ENCODE measurements around the gene TRAPPC3L. TPM values are rescaled to one million over a fixed set of nuclear protein-coding genes. Genes with fewer than 3 reads are reported as not detected.

TRAPPC3L gene
- total and polyA plus RNA-seq, 7 donors: 0.03 to 0.16 (median 0.06) TPM; not detected in 4

DNA sequence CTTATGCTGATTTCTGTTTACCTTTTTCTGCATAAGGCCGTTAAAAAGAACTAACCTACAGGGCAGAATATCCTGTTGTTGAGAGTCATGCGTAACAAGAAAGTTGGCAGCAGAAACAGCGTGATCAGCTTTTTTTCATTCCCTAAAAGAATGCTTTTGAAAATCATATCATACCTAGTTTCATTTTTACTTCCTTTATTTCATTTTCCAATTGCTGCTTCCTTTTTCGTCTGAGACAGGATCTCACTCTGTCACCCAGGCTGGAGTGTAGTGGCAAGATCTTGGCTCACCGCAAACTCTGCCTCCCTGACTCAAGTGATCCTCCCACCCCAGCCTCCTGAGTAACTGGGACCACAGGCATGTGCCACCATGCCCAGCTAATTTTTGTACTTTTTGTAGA, 80.2 kb downstream of the TRAPPC3L start:
- H3K27me3 ChIP-seq (ENCODE audit: insufficient read depth in 3 of 3, low read length in 2 of 3): peaks cover 0 to 6% (median 0%) of the 10 kb centered on the region in 3 donors
- no peak for TF ChIP-seq CTCF (IDR thresholded peaks at IDR 0.05)
- no peaks in the 10 kb centered on the region for H3K9me3 ChIP-seq
- no peaks in the 10 kb centered on the region for H3K4me1 ChIP-seq
- H3K36me3 ChIP-seq (ENCODE audit: insufficient read depth in 1 of 2, low read depth in 1 of 2): no peaks in the 10 kb centered on the region
- 72 to 81% (median 74%) methylated on average over 5 of the region's 5 CpGs for WGBS, 3 donors
- no peak for DNase-seq
- no peak for ATAC-seq
- H3K27ac ChIP-seq: no peak overlapping the region
- H3K4me3 ChIP-seq: no peak overlapping the region
- intact Hi-C loops (cut with DNase I): no loop called here

GRCh38 chr6:116463301-116463700, 82.2 kb downstream of the TRAPPC3L start:
- Histone ChIP-seq H3K4me1 (no peaks in the 10 kb centered on the region), H3K36me3 (ENCODE audit: insufficient read depth in 1 of 2, low read depth in 1 of 2) (no peaks in the 10 kb centered on the region), H3K27me3 (ENCODE audit: insufficient read depth in 3 of 3, low read length in 2 of 3) (peaks cover 0 to 6% (median 0%) of the 10 kb centered on the region in 3 donors), H3K27ac (no peak overlapping the region), H3K4me3 (no peak overlapping the region), H3K9me3 (no peaks in the 10 kb centered on the region)
- no peak for TF ChIP-seq CTCF (IDR thresholded peaks at IDR 0.05)
- DNase-seq (no peak), ATAC-seq (no peak)
- intact Hi-C loops (cut with DNase I): no loop called here
- WGBS, 3 donors: 73 to 90% (median 83%) methylated on average over 4 of the region's 4 CpGs

- no peak for TF ChIP-seq CTCF (IDR thresholded peaks at IDR 0.05)
- intact Hi-C loops (cut with DNase I): no loop called here
Observed at GRCh38 chr6:116461932-116462885, 83.3 kb downstream of the TRAPPC3L start.

DNA sequence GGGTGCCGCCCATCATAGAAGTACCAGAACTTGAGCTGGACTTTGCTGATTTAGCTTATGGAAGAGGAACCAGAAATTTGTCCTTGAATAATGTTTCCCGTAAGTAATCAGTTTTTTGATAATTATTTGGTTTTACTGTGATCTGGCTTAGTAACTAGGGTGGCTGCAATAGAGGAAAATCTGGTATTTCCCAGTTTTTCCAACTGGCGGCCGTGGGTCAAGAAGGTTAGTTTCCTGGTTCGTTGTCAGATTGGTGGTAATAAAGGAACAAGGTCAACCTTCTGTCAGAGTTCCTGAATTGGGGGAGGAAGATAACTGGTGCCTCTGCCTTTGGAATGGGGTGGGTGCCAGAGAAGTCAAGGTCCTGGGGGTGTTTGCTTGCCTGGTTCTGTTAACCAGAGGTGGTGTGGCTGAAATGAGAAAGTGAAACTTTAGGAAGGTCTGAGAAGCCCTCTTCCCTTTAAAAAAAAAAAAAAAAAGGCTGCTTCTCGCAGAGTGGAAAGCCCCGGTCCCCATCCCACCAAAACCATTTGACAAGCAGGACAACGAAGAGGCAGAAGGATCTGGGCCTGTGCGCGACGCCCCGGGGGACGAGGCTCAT, 84.1 kb downstream of the TRAPPC3L start, which contains the start of gene CALHM6:
Gene CALHM6 (plus strand): TSS at position 45 of the 601 bp plus-strand sequence. CDS start 555 bp downstream, at position 600.
- Histone ChIP-seq H3K9me3 (no peaks in the 10 kb centered on the region), H3K4me3 (peak within 1 kb of the TSS; percentile 71), H3K4me1 (no peaks in the 10 kb centered on the region), H3K27me3 (ENCODE audit: insufficient read depth in 3 of 3, low read length in 2 of 3) (peaks cover 0 to 6% (median 0%) of the 10 kb centered on the region in 3 donors), H3K36me3 (ENCODE audit: insufficient read depth in 1 of 2, low read depth in 1 of 2) (no peaks in the 10 kb centered on the region), H3K27ac (no peak within 1 kb of the TSS)
- ATAC-seq (peak in 2 of 4 donors; percentile 10 to 11), DNase-seq (no peak)
- WGBS, 3 donors: 35 to 40% (median 36%) methylated on average over 13 of the region's 13 CpGs
- TF ChIP-seq CTCF (IDR thresholded peaks at IDR 0.05): no peak
- intact Hi-C loops (cut with DNase I): no loop called here

More at GRCh38 chr6:116461932-116462885, 83.3 kb downstream of the TRAPPC3L start:
- ATAC-seq (peak; percentile 71 to 93 (median 86)), DNase-seq (peak; percentile 56 to 79)
- H3K27ac ChIP-seq: no peak overlapping the region
- H3K9me3 ChIP-seq: no peaks in the 10 kb centered on the region
- H3K4me3 ChIP-seq: peak overlapping the region; percentile 71
- H3K36me3 ChIP-seq (ENCODE audit: insufficient read depth in 1 of 2, low read depth in 1 of 2): no peaks in the 10 kb centered on the region
- no peaks in the 10 kb centered on the region for H3K4me1 ChIP-seq
- WGBS, 3 donors: 10 to 11% (median 11%) methylated on average over 75 to 84 of the region's 84 CpGs
- H3K27me3 ChIP-seq (ENCODE audit: insufficient read depth in 3 of 3, low read length in 2 of 3): peaks cover 0 to 6% (median 0%) of the 10 kb centered on the region in 3 donors
